Renal pelvis (tissue), 4 donors: ENCODE data around the gene WDR46. TPM values are rescaled to one million over a fixed set of nuclear protein-coding genes. Genes with fewer than 3 reads are reported as not detected.
"Not testable (repeated sequence)": the region's sequence is repeated elsewhere in the genome, so short reads cannot be mapped to it uniquely, and the experiment has no call there.

Source experiments
- DNase-seq: peaks from one replicate; pipeline ENCODE4 v3.0.0-alpha.2; 2013
- polyA plus RNA-seq, 3 donors: library from polyadenylated mRNA; unstranded; fragments of 120-200 nt; gene quantifications; one replicate each; pipeline ENCODE4 v1.2.1, GENCODE V29; 2013; ENCODE audit not compliant: insufficient read length in 3 of 3

WDR46 gene
- polyA plus RNA-seq, 3 donors, result 70.0 to 73.9 (median 70.6) TPM

- DNase-seq, result no peak
These were observed 16.5 kb downstream of the WDR46 start for GRCh38 chr6:33272275-33273128.

- peak; percentile 99 for DNase-seq
These were observed 17.4 kb downstream of the WDR46 start, which contains the start of the genes RPS18 and VPS52 for GRCh38 chr6:33271468-33272274. Gene RPS18 (plus strand): TSS chr6:33272075. CDS start chr6:33272120, 45 bp downstream. Gene VPS52 (minus strand): TSS chr6:33271876. CDS start chr6:33271675, 201 bp downstream.

GRCh38 chr6:33271117-33271467, 17.9 kb downstream of the WDR46 start:
- DNase-seq, result no peak

GRCh38 chr6:33264015-33264414, 25.0 kb downstream of the WDR46 start:
- no peak for DNase-seq

GRCh38 chr6:33262490-33262889, 26.5 kb downstream of the WDR46 start:
- not testable (repeated sequence) for DNase-seq

GRCh38 chr6:33259032-33259431, 30.0 kb downstream of the WDR46 start:
- no peak for DNase-seq

GRCh38 chr6:33254591-33254990, 34.4 kb downstream of the WDR46 start:
- no peak for DNase-seq

- no peak for DNase-seq
These were observed 36.3 kb downstream of the WDR46 start for GRCh38 chr6:33252759-33253158.

- no peak for DNase-seq
These were observed 37.5 kb downstream of the WDR46 start for GRCh38 chr6:33251395-33252012.

GRCh38 chr6:33250731-33251130, 38.3 kb downstream of the WDR46 start:
- no peak for DNase-seq

- DNase-seq, result no peak
These were observed 39.1 kb downstream of the WDR46 start for GRCh38 chr6:33249732-33250630.

- peak; percentile 97 for DNase-seq
These were observed 39.9 kb downstream of the WDR46 start for GRCh38 chr6:33248932-33249731.

- no peak for DNase-seq
These were observed 40.5 kb downstream of the WDR46 start for GRCh38 chr6:33248643-33248931.

GRCh38 chr6:33247977-33248642, 40.9 kb downstream of the WDR46 start:
- DNase-seq, result peak; percentile 88

- DNase-seq, result no peak
These were observed 45.6 kb downstream of the WDR46 start for GRCh38 chr6:33243476-33243875.

- no peak for DNase-seq
These were observed 47.1 kb downstream of the WDR46 start for GRCh38 chr6:33241968-33242367.

- peak; percentile 22 for DNase-seq
These were observed 51.3 kb downstream of the WDR46 start for GRCh38 chr6:33237741-33238140.

GRCh38 chr6:33236852-33237251, 52.2 kb downstream of the WDR46 start:
- DNase-seq, result no peak

GRCh38 chr6:33236328-33236727, 52.7 kb downstream of the WDR46 start:
- DNase-seq, result no peak

- peak; percentile 59 for DNase-seq
These were observed 53.8 kb downstream of the WDR46 start for GRCh38 chr6:33235221-33235634.
